ENCODE results near the gene SRRT. TPM values are rescaled to one million over a fixed set of nuclear protein-coding genes. Genes with fewer than 3 reads are reported as not detected.

SRRT gene
- total RNA-seq, 1 donor from 2014 or later = 53.9 TPM

DNA sequence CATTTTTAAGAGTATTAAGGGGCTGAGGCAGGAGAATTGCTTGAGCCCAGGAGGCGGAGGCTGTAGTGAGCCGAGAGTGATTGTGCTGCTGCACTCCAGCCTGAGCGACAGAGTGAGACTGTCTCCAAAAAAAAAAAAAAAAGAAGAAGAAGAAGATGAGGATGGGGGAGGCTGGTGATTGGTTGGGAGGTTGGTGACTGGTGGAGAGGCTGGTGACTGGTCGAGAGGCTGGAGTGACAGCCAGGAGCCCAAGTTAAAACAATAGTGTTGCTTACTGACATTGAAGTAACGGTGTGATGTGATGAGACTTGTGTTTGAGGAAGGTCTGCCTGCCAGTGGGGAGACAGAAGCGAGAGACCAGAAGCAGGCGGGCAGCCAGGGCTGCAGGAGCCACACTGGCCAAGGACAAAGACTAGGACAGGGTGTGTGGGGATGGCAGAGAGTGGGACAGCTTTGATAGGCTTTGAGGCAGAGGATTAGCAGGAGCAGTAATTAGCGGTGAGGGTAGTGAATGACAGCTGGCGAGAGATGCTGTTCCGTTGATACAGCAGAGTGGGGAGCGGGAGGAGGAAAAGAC is 4.9 kb downstream of the SRRT start:
- DNase-seq (ENCODE audit: low spot score) = no peak

DNA sequence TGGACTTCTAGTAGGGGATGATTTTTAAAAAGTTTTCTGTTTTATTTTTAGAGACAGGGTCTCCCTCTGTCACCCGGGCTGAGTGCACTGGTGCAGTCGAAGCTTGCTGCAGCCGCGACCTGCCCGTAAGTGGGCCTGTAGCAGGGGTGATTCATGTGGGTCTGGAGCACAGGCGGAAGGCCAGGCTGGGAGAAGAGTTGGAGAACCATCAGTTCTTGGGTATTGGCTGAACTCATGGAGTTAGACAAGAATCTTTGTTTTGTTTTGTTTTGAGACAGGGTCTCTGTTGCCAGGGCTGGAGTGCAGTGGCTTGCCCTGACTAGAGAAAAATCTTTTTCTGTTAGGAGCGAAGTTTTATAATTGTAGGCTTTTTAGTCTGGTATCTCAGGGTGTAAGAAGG is 5.7 kb downstream of the SRRT start:
- no peak for DNase-seq (ENCODE audit: low spot score)

More for the DNA sequence above, 4.9 kb downstream of the SRRT start:
- ATAC-seq = no peak

DNA sequence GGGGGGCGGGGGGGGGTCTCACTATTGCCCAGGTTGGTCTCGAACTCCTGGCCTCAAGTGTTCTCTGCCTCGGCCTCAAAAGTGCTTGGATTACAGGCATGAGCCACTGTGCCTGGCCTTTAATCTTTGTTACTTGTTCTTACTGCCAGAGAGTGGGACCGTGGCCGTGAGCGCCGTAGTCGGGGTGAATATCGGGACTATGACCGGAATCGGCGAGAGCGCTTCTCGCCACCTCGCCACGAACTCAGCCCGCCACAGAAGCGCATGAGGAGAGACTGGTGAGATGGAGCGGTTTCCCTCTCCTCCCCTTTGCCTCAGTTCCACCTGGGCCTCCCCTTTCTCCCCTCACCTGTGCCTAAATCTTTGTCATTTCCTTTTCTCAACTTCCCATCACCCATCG is 6.2 kb downstream of the SRRT start:
- ATAC-seq (no peak), DNase-seq (ENCODE audit: low spot score) (no peak)

More for the DNA sequence above, 5.7 kb downstream of the SRRT start:
- no peak for ATAC-seq

DNA sequence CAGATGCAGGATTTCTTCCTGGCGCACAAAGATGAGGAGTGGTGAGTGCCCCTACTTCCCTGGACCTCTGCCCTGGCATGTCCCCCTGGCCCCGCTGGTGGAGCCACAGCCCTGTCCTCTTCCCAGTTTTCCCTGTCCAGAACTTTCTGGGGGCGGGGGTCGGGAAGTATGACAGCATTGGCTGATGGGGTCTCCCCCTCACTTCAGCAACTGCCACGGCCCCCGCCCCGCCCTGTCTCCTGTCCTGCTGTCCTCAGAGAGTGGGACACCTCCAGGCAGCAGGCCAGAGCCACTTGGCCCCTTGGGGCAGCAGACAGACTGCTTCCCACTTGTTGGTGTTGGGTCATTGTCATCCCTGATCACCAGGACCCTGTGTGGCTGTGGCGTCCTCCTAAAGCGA is 7.3 kb downstream of the SRRT start:
- DNase-seq (ENCODE audit: low spot score) (no peak), ATAC-seq (no peak)

DNA sequence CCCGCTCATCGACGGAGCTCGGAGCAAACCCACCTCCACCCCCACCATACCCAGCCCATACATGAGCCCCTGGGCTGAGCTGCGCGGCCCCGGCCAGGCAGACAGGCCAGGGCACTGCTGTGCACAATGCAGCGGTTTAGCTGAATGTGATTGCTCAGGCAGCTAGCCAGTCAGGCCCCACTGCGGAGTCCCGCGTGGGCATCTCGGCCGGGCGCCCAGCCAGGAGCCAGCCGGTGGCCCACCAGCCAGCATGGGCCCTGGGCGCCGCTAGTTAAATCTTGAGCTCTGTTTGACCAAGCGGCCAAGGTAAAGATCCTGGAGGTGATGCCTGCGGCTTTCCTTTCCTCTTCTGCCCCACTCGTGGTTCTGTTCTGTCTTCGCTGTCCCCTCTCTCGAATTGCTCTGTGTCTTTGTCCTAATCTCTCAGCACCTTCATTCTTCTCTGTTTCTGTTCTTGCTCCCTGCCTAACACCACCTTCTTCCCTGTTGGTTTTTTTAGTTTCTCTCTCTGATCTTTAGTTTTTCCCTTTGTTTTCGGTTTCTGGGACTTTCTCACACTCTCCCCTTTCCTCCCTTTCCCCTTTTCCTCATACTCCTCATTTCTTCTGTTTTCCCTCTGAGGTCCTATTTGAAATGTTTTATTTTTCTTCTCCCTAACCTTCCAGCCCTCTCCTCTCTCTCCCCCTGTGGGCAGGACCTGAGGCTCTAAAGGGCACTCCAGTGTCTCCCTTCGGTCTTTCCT is 8.1 kb downstream of the SRRT start:
- ATAC-seq (no peak), DNase-seq (ENCODE audit: low spot score) (no peak)

DNA sequence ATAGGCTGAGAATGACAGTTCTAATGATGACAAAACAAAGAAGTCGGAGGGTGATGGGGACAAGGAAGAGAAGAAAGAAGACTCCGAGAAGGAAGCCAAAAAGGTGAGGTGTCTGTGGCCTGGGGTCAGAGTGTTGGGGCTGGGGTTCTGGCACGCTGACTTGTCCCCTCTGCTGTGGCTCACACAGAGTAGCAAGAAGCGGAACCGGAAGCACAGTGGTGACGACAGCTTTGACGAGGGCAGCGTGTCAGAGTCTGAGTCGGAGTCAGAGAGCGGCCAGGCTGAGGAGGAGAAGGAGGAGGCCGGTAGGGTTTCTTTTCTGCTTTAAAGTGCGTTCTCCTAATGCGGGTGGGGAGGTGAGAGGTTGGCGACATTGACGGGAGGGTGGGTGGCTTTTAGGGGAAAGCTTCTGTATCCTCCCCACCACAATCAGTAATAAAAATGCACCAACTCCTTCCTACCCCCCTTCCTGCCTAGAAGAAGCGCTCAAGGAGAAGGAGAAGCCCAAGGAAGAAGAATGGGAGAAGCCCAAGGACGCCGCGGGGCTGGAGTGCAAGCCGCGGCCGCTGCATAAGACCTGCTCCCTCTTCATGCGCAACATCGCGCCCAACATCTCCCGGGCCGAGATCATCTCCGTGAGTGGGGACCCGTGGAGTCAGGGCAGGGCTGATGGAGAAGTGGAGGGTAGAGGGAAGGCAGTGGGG is 10.0 kb downstream of the SRRT start:
- DNase-seq (ENCODE audit: low spot score) = no peak
- no peak for ATAC-seq

DNA sequence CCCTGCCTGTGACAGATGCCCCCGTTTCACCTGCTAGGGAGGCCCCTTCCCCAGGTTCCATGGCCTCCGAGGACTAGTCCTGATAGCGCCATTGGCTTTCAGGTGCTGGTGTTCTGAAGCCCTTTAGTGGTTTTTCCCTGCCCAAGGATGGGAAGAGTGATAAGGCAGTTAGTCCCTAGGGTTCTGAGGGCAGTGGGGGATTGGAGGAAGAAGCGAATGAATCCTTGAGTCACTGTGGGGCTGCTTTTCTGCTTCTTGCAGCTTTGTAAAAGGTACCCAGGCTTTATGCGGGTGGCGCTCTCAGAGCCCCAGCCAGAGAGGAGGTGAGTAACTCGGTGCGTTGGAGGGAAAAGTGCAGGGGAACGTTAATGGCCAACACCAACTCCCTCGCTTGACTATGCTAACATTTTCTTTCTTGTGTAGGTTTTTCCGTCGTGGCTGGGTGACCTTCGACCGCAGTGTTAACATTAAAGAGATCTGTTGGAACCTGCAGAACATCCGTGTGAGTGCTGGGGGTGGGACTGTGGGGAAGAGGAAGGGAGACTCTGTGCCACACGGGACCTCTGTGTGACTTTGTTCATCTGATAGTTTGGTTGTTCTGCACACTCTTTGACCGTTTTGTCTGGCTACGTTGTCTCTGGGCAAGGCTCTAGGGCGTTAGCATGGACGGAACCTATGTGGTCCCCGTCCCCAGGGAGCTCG is 10.7 kb downstream of the SRRT start:
- ATAC-seq (no peak), DNase-seq (ENCODE audit: low spot score) (no peak)

DNA sequence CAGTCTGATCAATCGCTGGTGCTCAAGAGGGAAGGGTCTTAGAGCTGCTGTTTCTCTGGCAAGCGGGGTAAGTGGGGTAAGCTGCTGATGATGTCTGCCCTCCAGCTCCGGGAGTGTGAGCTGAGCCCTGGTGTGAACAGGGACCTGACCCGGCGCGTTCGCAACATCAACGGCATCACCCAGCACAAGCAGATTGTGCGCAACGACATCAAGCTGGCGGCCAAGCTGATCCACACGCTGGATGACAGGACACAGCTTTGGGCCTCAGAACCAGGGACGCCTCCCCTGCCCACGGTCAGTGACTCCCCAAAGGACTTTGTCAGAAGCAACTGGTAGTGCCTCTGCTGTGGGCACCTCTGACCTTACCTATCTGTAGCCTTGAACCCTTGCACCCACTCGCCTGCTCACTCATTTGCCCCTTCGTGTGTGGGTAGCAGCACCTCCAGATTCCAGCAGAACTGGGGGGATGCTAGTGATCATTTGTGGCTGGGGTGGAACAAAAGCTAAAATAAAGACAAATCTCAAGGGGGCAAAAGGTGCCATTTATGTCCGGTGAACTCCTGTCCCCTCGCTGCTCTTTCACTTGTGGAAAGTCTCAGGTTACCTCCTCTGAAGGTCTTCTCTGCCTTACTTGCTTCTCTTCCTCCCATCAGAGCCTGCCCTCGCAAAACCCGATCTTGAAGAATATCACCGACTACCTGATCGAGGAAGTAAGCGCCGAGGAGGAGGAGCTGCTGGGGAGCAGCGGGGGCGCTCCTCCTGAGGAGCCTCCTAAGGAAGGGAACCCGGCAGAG is 11.4 kb downstream of the SRRT start:
- DNase-seq (ENCODE audit: low spot score) (no peak), ATAC-seq (no peak)

DNA sequence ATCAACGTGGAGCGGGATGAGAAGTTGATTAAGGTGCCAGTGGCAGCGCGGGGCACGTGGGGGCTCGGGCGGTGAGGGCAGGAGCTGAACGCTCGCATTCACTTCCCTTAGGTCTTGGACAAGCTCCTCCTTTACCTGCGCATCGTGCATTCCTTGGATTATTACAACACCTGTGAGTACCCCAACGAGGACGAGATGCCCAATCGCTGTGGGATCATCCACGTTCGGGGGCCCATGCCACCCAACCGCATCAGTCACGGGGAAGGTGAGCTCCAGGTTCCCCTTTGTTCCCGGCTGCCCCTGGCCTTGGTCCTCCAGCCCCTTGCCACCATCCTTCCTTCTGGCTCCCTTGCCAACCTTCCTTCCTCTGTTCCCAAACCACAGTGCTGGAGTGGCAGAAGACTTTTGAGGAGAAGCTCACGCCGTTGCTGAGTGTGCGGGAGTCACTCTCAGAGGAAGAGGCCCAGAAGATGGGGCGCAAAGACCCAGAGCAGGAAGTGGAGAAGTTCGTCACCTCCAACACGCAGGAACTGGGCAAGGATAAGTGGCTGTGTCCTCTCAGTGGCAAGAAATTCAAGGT is 12.1 kb downstream of the SRRT start:
- ATAC-seq (no peak), DNase-seq (ENCODE audit: low spot score) (no peak)

DNA sequence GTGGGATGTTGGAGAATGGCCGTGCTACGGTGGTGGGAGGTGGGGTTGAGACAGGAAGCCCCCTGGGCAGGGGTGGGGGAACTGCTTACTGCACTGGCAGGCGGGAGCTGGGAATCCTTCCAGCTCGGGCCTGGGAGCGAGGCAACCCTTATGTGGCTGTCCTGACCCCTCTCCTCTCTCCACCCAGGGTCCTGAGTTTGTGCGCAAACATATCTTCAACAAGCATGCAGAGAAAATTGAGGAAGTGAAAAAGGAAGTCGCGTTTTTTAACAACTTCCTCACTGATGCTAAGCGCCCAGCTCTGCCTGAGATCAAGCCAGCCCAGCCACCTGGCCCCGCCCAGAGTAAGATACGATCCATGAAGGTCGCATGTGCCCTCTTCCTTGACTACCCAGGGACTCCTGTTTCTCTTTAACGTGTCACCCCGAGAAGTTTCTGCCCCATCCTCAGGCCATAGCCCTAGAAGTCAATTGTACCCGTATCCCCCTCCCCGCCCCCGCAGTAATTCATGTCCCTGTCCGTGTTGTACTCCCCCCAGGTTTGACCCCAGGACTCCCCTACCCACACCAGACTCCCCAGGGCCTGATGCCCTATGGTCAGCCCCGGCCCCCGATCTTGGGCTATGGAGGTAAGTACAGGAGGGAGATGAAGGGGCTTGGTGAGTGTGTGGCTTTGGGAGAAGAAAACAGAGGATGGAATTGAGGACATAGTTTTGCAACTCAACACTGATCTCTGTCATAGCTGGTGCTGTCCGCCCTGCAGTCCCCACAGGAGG is 12.8 kb downstream of the SRRT start:
- no peak for ATAC-seq
- DNase-seq (ENCODE audit: low spot score) = no peak

DNA sequence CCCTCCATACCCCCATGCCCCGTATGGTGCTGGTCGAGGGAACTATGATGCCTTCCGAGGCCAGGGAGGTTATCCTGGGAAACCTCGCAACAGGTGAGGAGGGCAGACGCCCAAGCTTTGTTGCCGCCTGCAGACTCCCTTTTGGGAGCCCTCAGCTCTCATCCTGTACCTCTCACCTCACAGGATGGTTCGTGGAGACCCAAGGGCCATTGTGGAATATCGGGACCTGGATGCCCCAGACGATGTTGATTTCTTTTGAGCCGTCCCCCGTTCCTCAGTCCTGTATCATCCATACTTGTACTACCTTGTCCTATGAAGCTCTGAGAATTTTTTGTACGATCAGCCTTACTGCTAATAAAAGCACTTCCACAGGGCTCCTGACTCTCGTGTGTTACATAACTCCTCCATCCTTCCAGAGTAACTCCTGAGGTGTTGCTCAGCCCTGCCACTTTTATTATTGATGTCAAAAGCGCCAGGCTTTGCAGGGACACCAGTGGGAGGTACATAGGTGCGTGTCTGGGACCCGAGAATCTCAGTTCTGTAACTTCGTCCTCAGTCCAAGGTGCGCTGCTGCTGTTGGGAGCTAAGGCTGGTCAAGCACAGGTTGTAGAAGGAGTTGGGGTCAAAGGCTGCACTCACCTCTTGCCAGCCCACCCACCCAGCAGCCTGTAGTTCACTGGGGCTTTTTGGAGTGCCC is 13.5 kb downstream of the SRRT start:
- ATAC-seq (peak; percentile 1), DNase-seq (ENCODE audit: low spot score) (no peak)

DNA sequence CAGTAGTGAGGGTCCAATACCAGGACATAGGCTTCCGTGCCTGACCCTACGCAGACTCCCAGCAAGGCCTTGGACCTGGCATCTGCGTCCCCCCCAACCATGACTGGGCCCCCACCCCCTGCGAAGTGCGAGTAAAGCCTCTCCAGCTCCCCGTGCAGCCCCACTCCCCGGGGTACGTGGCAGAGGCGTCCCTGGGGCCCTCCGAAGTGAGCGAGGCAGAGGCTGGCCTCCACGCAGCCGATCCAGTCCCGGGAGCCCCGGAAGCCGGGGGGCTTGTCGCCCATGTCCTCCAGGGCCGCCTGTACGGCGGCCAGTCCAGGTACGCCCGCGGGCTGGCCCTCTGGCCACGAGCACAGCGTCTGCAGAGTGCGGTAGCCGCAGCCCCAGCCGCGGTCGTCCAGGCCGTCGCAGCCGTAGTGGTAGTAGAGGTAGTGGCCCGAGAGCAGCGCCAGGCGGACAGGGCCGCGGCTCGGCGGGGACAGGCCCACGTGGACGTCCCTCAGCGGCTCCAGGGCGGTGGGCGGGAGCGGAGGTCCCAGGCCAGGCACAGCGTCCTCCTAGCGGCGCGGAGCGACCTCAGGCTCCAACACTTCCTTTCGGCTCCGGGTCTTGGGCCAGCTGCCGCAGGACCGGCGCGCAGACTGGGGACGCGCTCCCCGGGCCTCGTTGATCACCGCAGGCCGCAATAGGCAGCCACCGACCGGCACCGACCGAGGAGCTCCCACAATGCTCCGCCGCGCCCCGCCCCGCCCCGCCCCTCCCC is 14.3 kb downstream of the SRRT start, which contains the start of gene UFSP1:
Gene UFSP1, minus strand, starts transcription at position 728 of the 763 bp plus-strand sequence. Its CDS starts 444 bp downstream, at position 284.
- ATAC-seq = peak; percentile 66
- no peak for DNase-seq (ENCODE audit: low spot score)

DNA sequence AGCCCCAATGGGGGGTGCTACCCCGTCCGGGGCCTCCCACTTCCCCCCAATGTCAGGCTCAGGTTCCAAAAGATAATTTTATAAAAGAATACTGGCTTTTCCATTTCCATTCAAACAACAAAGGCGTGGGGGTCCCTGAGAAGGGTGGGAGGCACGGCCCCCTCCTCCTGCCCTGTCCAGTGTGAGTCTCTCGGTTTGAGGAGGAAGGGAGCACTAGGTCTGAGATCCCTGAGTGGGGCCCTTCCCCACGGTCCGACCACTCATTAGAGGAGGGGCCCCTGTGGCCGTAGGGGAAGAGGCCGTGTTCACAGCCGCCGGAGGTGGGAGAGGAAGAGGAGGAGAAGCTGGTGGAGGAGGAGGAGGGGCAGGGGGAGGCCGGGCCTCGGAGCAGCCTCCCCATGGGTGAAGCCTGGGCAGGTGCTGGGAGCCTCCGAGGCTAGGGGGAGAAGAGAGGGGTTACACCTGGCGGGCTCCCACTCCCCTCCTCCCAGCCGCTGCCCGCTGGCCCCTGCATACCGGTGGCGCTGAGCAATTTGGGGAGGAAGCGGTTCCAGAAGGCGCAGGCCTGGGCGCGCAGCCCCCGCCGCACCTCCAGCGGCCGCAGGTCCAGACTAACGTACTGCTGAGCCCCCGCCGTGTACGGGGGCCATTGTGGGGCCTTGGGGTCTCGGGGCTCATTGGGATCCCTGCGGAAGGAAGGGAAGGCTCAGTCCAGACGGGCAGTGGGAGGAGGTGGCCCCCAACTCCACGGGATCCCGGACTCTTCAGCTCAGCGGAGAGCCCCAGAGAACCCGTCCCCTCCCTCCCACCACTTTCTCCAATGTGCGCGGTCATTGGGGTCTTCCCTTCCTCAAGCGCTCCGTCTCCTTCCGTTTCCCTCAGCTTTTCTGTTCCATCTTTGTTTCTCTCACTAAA is 16.0 kb downstream of the SRRT start:
- ATAC-seq = no peak

DNA sequence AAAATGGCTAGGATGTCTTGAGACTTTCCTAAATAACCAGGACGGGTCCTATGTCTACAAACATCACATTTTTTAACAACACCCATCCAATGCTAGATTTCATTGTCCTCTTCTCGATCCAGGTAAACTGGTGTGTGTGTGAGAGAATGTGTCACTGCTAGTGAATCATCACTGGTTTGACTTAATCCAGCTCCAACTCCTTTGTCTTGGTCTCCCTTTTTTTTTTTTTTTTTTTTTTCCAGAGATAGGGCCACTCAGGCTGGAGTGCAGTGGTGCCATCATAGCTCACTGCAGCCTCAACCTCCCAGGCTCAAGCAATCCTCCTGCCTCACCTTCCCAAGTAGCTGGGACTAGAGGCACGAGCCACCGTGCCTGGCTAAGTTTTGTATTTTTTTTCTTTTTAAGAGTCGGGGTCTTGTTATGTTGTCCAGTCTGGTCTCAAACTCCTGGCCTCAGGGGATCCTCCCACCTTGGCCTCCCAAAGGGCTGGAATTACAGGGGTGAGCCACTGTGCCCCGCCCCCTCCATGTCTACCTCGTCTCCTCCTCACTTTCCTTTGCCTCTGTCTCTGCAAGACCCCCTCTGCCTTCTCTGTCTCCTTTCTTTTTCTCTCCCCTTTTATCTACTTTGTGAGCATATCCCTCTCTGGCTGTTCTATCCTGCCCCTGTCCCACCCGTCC is 16.8 kb downstream of the SRRT start:
- DNase-seq (ENCODE audit: low spot score) = no peak
- no peak for ATAC-seq

More for the DNA sequence above, 16.0 kb downstream of the SRRT start:
- no peak for DNase-seq (ENCODE audit: low spot score)

DNA sequence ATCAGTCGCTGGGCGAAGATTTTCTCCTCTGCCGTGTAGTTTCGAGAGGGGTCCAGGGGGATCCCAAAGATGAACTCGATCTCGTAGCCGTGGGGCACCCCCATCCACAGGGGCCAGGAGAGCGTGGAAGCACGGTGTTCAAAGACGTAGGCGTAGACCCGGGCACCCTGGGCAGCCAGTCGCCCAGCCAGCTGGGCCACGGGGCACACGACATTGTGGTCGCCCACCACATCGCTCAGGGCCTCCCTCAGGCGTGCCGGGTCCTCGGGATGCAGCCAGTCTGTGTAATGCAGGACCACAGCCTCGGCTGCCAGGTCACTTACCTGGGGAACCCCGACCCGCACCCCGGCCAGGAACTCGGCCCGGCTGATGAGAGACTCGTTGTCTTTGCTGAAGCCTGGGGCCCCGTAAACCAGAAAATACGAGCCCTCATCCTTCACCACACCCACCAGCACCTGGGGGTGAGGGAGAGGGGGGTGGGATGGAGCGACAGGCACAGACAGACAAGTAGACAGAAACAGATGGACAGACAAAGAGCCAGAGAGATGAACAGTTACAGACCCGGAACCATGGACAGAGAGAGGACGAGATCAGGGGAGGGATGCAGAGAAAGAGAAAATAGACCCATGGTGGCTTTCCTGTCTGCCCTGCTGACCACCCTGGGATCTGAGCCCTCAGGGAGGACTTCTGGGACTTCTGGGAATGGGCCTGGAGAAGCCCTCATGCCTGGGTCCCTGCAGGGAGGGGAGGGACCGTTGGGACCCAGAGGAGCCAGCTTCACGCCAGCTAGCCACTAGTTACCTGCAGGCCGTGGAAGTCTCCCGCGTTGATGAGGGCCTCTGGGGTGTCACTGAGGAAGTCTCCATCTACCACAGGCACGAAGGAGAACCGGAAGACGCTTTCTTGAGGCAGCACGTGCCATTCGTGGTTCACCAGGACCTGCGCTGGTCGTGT is 17.7 kb downstream of the SRRT start:
- ATAC-seq (no peak), DNase-seq (ENCODE audit: low spot score) (no peak)

Measured in left lobe of liver (tissue), 2 donors.